Esophagus muscularis mucosa (tissue), 4 donors: ENCODE data around the gene C16orf86.

Experiments
- EP300 ChIP-seq: sonication (generic); formaldehyde crosslinking; IDR thresholded peaks from one replicate; pipeline ENCODE4 v1.6.1; 2017; ENCODE audit warnings: antibody characterized with exemption
- POLR2A ChIP-seq: fragments of 450-650 bp; IDR thresholded peaks from one replicate; pipeline ENCODE4 v1.6.1; 2017; ENCODE audit warnings: antibody characterized with exemption, moderate library complexity, mild to moderate bottlenecking, low read depth
- POLR2AphosphoS5 ChIP-seq, 2 donors: sonication (generic); formaldehyde crosslinking; IDR thresholded peaks; one replicate each; pipeline ENCODE4 v1.6.1; 2017; ENCODE audit warnings: antibody characterized with exemption in 2 of 2
- TF ChIP-seq, protein P1 (sequence below), 3 experiments: fragments of 200-600 bp in 2 of 3; fragments of 450-650 bp in 1 of 3; sonication (generic) in 2 of 3; IDR thresholded peaks; one replicate each; pipeline ENCODE4 v1.5.1; 2017 to 2019; ENCODE audit warnings: antibody characterized with exemption in 3 of 3, mild to moderate bottlenecking in 2 of 3, moderate library complexity in 1 of 3

- TF ChIP-seq POLR2A (no peak), EP300 (no peak), POLR2AphosphoS5 (IDR thresholded peaks at IDR 0.05) (no peak)
- TF ChIP-seq, protein P1, sequence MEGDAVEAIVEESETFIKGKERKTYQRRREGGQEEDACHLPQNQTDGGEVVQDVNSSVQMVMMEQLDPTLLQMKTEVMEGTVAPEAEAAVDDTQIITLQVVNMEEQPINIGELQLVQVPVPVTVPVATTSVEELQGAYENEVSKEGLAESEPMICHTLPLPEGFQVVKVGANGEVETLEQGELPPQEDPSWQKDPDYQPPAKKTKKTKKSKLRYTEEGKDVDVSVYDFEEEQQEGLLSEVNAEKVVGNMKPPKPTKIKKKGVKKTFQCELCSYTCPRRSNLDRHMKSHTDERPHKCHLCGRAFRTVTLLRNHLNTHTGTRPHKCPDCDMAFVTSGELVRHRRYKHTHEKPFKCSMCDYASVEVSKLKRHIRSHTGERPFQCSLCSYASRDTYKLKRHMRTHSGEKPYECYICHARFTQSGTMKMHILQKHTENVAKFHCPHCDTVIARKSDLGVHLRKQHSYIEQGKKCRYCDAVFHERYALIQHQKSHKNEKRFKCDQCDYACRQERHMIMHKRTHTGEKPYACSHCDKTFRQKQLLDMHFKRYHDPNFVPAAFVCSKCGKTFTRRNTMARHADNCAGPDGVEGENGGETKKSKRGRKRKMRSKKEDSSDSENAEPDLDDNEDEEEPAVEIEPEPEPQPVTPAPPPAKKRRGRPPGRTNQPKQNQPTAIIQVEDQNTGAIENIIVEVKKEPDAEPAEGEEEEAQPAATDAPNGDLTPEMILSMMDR (IDR thresholded peaks at IDR 0.05) = no peak
Measured at GRCh38 chr16:67644038-67644437, 22.6 kb upstream of the C16orf86 start.
